ENCODE data around the gene PGC. TPM values are rescaled to one million over a fixed set of nuclear protein-coding genes. Genes with fewer than 3 reads are reported as not detected.

PGC gene
- total and polyA plus RNA-seq, 9 of the 15 experiments (the other 6 are each of a cell fraction or from before 2014, with no cell fraction given), result 0.17 to 0.40 TPM; not detected in 7

DNA sequence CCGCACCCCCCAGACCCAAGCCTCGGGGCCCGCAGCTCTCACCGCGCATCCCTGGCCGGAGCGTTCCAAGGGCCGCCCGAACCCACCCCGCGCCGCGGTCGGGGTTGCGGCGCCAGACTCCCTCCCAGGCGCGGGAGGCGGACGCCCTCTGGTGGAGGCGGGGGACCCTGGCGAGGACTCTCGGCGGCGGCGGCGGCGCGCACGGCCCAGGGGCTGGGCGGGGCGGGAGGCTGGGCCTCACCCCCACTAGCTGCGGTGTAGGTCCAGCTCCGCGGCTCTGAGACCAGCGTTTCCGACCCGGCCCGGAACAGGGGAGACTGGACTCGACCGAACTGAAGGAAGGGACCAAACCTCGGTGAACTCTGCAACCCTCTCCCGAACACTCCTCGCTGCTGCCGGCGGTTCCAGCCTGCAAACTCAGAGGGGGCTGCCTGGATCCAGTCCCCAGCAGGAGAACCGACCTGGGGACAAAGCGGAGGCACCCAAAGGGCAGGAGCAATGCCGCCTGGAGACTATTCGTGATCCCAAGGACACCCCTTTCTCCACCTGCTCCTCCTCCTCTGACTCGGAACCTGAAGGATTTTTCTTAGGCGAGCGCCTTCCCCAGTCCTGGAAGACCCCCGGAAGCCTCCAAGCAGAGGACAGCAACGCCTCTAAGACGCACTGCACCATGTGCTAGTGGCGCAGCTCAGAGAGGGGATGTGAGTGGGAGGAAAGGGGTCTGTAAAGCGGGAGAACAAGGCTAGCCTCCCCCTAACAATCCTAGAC, 39.4 kb upstream of the PGC start (continued):
- TF ChIP-seq, protein P1, sequence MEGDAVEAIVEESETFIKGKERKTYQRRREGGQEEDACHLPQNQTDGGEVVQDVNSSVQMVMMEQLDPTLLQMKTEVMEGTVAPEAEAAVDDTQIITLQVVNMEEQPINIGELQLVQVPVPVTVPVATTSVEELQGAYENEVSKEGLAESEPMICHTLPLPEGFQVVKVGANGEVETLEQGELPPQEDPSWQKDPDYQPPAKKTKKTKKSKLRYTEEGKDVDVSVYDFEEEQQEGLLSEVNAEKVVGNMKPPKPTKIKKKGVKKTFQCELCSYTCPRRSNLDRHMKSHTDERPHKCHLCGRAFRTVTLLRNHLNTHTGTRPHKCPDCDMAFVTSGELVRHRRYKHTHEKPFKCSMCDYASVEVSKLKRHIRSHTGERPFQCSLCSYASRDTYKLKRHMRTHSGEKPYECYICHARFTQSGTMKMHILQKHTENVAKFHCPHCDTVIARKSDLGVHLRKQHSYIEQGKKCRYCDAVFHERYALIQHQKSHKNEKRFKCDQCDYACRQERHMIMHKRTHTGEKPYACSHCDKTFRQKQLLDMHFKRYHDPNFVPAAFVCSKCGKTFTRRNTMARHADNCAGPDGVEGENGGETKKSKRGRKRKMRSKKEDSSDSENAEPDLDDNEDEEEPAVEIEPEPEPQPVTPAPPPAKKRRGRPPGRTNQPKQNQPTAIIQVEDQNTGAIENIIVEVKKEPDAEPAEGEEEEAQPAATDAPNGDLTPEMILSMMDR (IDR thresholded peaks at IDR 0.05 in 2 of 3, conservative IDR thresholded peaks at IDR 0.05 in 1 of 3; ENCODE audit: insufficient read depth in 2 of 3, low read depth in 1 of 3, low read length in 3 of 3), result peak; percentile 76 to 97 (median 88)
- peak; percentile 0 for TF ChIP-seq PCBP1 (IDR thresholded peaks at IDR 0.05; ENCODE audit: low read depth, low read length, poor library complexity, severe bottlenecking)
- TF ChIP-seq, protein P2, sequence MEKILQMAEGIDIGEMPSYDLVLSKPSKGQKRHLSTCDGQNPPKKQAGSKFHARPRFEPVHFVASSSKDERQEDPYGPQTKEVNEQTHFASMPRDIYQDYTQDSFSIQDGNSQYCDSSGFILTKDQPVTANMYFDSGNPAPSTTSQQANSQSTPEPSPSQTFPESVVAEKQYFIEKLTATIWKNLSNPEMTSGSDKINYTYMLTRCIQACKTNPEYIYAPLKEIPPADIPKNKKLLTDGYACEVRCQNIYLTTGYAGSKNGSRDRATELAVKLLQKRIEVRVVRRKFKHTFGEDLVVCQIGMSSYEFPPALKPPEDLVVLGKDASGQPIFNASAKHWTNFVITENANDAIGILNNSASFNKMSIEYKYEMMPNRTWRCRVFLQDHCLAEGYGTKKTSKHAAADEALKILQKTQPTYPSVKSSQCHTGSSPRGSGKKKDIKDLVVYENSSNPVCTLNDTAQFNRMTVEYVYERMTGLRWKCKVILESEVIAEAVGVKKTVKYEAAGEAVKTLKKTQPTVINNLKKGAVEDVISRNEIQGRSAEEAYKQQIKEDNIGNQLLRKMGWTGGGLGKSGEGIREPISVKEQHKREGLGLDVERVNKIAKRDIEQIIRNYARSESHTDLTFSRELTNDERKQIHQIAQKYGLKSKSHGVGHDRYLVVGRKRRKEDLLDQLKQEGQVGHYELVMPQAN (IDR thresholded peaks at IDR 0.05; ENCODE audit: borderline replicate concordance), result peak; percentile 84
- no peak for TF ChIP-seq CBFA2T3 (IDR thresholded peaks at IDR 0.05)
- TF ChIP-seq RAD21 (CRISPR knock-in tag; conservative IDR thresholded peaks at IDR 0.05 in 1 of 2, IDR thresholded peaks at IDR 0.05 in 1 of 2), result peak; percentile 82 to 85
- TF ChIP-seq CHD1 (IDR thresholded peaks at IDR 0.05; ENCODE audit: low read length), result peak; percentile 89
- TF ChIP-seq NFATC3 (IDR thresholded peaks at IDR 0.05), result no peak
- peak in 1 of 2 experiments; percentile 64; a peak in 1 of 4 replicates for TF ChIP-seq RCOR1 (IDR thresholded peaks at IDR 0.05; ENCODE audit: borderline replicate concordance in 1 of 2, low read depth in 2 of 2, low read length in 2 of 2)
- TF ChIP-seq SNRNP70 (optimal IDR thresholded peaks at IDR 0.05; ENCODE audit: low read depth, low read length), result peak; percentile 40
- TF ChIP-seq KDM5B (IDR thresholded peaks at IDR 0.05; ENCODE audit: insufficient replicate concordance, low read depth, low read length), result peak; percentile 1
- 0 out of 2 replicates have a peak, but pooled peaks have one; percentile 6 for TF ChIP-seq ZNF239 (CRISPR knock-in tag; IDR thresholded peaks at IDR 0.05)
- TF ChIP-seq, protein P3, sequence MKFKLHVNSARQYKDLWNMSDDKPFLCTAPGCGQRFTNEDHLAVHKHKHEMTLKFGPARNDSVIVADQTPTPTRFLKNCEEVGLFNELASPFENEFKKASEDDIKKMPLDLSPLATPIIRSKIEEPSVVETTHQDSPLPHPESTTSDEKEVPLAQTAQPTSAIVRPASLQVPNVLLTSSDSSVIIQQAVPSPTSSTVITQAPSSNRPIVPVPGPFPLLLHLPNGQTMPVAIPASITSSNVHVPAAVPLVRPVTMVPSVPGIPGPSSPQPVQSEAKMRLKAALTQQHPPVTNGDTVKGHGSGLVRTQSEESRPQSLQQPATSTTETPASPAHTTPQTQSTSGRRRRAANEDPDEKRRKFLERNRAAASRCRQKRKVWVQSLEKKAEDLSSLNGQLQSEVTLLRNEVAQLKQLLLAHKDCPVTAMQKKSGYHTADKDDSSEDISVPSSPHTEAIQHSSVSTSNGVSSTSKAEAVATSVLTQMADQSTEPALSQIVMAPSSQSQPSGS (CRISPR knock-in tag; IDR thresholded peaks at IDR 0.05), result 0 out of 2 replicates have a peak, but pooled peaks have one; percentile 76
- TF ChIP-seq, protein P4, sequence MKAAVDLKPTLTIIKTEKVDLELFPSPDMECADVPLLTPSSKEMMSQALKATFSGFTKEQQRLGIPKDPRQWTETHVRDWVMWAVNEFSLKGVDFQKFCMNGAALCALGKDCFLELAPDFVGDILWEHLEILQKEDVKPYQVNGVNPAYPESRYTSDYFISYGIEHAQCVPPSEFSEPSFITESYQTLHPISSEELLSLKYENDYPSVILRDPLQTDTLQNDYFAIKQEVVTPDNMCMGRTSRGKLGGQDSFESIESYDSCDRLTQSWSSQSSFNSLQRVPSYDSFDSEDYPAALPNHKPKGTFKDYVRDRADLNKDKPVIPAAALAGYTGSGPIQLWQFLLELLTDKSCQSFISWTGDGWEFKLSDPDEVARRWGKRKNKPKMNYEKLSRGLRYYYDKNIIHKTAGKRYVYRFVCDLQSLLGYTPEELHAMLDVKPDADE (conservative IDR thresholded peaks at IDR 0.05; ENCODE audit: control insufficient read depth, low read depth, low read length), result peak; percentile 32; the same call in 1 of the 2 replicates
- TF ChIP-seq, protein P5, sequence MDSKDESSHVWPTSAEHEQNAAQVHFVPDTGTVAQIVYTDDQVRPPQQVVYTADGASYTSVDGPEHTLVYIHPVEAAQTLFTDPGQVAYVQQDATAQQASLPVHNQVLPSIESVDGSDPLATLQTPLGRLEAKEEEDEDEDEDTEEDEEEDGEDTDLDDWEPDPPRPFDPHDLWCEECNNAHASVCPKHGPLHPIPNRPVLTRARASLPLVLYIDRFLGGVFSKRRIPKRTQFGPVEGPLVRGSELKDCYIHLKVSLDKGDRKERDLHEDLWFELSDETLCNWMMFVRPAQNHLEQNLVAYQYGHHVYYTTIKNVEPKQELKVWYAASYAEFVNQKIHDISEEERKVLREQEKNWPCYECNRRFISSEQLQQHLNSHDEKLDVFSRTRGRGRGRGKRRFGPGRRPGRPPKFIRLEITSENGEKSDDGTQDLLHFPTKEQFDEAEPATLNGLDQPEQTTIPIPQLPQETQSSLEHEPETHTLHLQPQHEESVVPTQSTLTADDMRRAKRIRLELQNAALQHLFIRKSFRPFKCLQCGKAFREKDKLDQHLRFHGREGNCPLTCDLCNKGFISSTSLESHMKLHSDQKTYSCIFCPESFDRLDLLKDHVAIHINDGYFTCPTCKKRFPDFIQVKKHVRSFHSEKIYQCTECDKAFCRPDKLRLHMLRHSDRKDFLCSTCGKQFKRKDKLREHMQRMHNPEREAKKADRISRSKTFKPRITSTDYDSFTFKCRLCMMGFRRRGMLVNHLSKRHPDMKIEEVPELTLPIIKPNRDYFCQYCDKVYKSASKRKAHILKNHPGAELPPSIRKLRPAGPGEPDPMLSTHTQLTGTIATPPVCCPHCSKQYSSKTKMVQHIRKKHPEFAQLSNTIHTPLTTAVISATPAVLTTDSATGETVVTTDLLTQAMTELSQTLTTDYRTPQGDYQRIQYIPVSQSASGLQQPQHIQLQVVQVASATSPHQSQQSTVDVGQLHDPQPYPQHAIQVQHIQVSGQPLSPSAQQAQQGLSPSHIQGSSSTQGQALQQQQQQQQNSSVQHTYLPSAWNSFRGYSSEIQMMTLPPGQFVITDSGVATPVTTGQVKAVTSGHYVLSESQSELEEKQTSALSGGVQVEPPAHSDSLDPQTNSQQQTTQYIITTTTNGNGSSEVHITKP (IDR thresholded peaks at IDR 0.05; ENCODE audit: partially characterized antibody), result peak; percentile 64
